Measurements from ENCODE around the gene PCDHA10.
"Not testable (repeated sequence)": the region's sequence is repeated elsewhere in the genome, so short reads cannot be mapped to it uniquely, and the experiment has no call there.

Gene PCDHA10

GRCh38 chr5:140855772-140856674, at the start of gene PCDHA10:
TSS of gene PCDHA10 (plus strand) at chr5:140855897. CDS start at chr5:140856049, 152 bp downstream.
- peak; percentile 85 for DNase-seq (ENCODE audit: low spot score)

GRCh38 chr5:140806834-140807775, 48.6 kb upstream of the PCDHA10 start, which contains the start of gene PCDHA4:
TSS of gene PCDHA4 (plus strand) at chr5:140807068.
- peak; percentile 70 for DNase-seq (ENCODE audit: low spot score)

- not testable (repeated sequence) for DNase-seq (ENCODE audit: low spot score)
Observed at GRCh38 chr5:140808241-140808888, 47.3 kb upstream of the PCDHA10 start.

- DNase-seq (ENCODE audit: low spot score) = no peak
Observed at GRCh38 chr5:140808889-140809291, 46.8 kb upstream of the PCDHA10 start.

- peak; percentile 45 for DNase-seq (ENCODE audit: low spot score)
Observed at GRCh38 chr5:140821375-140822280, 34.1 kb upstream of the PCDHA10 start, which contains the start of gene PCDHA5. TSS of gene PCDHA5 (plus strand) at chr5:140821613.

GRCh38 chr5:140822281-140822629, 33.4 kb upstream of the PCDHA10 start:
- no peak for DNase-seq (ENCODE audit: low spot score)

- not testable (repeated sequence) for DNase-seq (ENCODE audit: low spot score)
Observed at GRCh38 chr5:140822969-140823368, 32.7 kb upstream of the PCDHA10 start.

- no peak for DNase-seq (ENCODE audit: low spot score)
Observed at GRCh38 chr5:140823475-140823874, 32.2 kb upstream of the PCDHA10 start.

- DNase-seq (ENCODE audit: low spot score) = peak; percentile 53
Observed at GRCh38 chr5:140827704-140828361, 27.9 kb upstream of the PCDHA10 start, which contains the start of gene PCDHA6. TSS of gene PCDHA6 (plus strand) at chr5:140827960. CDS start at chr5:140828092, 132 bp downstream.

- peak; percentile 28 for DNase-seq (ENCODE audit: low spot score)
Observed at GRCh38 chr5:140828362-140828737, 27.3 kb upstream of the PCDHA10 start.

GRCh38 chr5:140829511-140830501, 25.9 kb upstream of the PCDHA10 start:
- not testable (repeated sequence) for DNase-seq (ENCODE audit: low spot score)

GRCh38 chr5:140833993-140834392, 21.7 kb upstream of the PCDHA10 start, which contains the start of gene PCDHA7:
TSS of gene PCDHA7 (plus strand) at chr5:140834269. CDS start at chr5:140834384, 115 bp downstream.
- DNase-seq (ENCODE audit: low spot score) = peak; percentile 73

- not testable (repeated sequence) for DNase-seq (ENCODE audit: low spot score)
Observed at GRCh38 chr5:140834439-140835008, 21.2 kb upstream of the PCDHA10 start.

- DNase-seq (ENCODE audit: low spot score) = no peak
Observed at GRCh38 chr5:140835622-140836510, 19.8 kb upstream of the PCDHA10 start.

- DNase-seq (ENCODE audit: low spot score) = peak; percentile 71
Observed at GRCh38 chr5:140840978-140841962, 14.4 kb upstream of the PCDHA10 start, which contains the start of gene PCDHA8. TSS of gene PCDHA8 (plus strand) at chr5:140841187. CDS start at chr5:140841322, 135 bp downstream.
